HCT116 (cell line): ENCODE measurements around the gene REXO4. TPM values are rescaled to one million over a fixed set of nuclear protein-coding genes. Genes with fewer than 3 reads are reported as not detected.

ENCODE experiments used
- ATAC-seq: fragments of 200-7000 bp; cut with Tn5 transposase; 2 replicates; pipeline ENCODE4 v1.9.1; 2020; ENCODE audit warnings: mild to moderate bottlenecking, moderate library complexity
- BruUV-seq: library from RNA; stranded (reverse); fragments of 400-500 nt; replicated peaks from 2 replicates; lab custom pipeline; 2021; lab: Mats Ljungman, UMichigan
- CTCF ChIA-PET: fragments of 300-600 bp; sonication (Branson Sonifier 250); formaldehyde crosslinking; loops from one replicate; lab custom pipeline; 2021; ENCODE audit warnings: antibody characterized with exemption; lab: Charles Lee
- POLR2A ChIA-PET: fragments of 300-600, 350-600 bp; sonication (Branson Sonifier 250); formaldehyde crosslinking; loops from one replicate; lab custom pipeline; 2021; ENCODE audit warnings: antibody characterized with exemption; lab: Charles Lee
- RAD21 ChIA-PET, 2 experiments: fragments of 300-600 bp; sonication (Branson Sonifier 250); formaldehyde crosslinking; loops; one replicate each; lab custom pipeline; 2023; ENCODE audit warnings: low total read pairs in 2 of 2; ENCODE audit not compliant: uncharacterized antibody in 2 of 2, unreplicated experiment in 2 of 2, low non-redundant PET in 1 of 2; lab: Charles Lee
- DNase-seq: peaks from one replicate; pipeline ENCODE4 v3.0.0-alpha.2; 2010; ENCODE audit warnings: low read depth, low spot score
- H2AFZ ChIP-seq: fragments of 200-600 bp; shearing (Covaris generic), sonication (generic); 2 replicates; pipeline ENCODE4 v1.6.1; 2017; ENCODE audit warnings: low read depth, mixed run types, mixed read lengths, antibody characterized with exemption, low read length; ENCODE audit not compliant: poor library complexity, severe bottlenecking
- H3K27ac ChIP-seq: 2 replicates; pipeline ENCODE4 v1.5.1; 2012; ENCODE audit warnings: low read depth, low read length
- H3K27me3 ChIP-seq: fragments of 200-600 bp; sonication (generic); 2 replicates; pipeline ENCODE4 v1.6.1; 2016; ENCODE audit warnings: mixed run types, low read length, mixed read lengths; ENCODE audit not compliant: insufficient read depth
- H3K36me3 ChIP-seq, 2 experiments: fragments of 200-500 bp in 1 of 2; fragments of 200-600 bp in 1 of 2; sonication (Bioruptor generic) in 1 of 2; sonication (generic) in 1 of 2; 2 replicates each; pipeline versions ENCODE4 v1.5.1 to v1.6.1; 2014 to 2016; ENCODE audit warnings: low read length in 2 of 2, inconsistent platforms in 1 of 2, mixed read lengths in 1 of 2, mixed run types in 1 of 2; ENCODE audit not compliant: insufficient read depth in 2 of 2, control insufficient read depth in 1 of 2
- H3K4me1 ChIP-seq, 2 experiments: fragments of 200-600 bp in 1 of 2; sonication (generic) in 1 of 2; 2 replicates each; pipeline versions ENCODE4 v1.5.1 to v1.6.1; 2012 to 2017; ENCODE audit warnings: low read length in 2 of 2, inconsistent platforms in 1 of 2, mild to moderate bottlenecking in 1 of 2, mixed read lengths in 1 of 2, mixed run types in 1 of 2, moderate library complexity in 1 of 2; ENCODE audit not compliant: insufficient read depth in 2 of 2, control insufficient read depth in 1 of 2
- H3K4me2 ChIP-seq: fragments of 200-600 bp; sonication (generic); 2 replicates; pipeline ENCODE4 v1.6.1; 2017; ENCODE audit warnings: mixed run types, low read length, mixed read lengths
- H3K4me3 ChIP-seq, 2 experiments: fragments of 200-600 bp in 1 of 2; sonication (generic) in 1 of 2; replicated peaks in 1 of 2; 2 replicates each; pipeline ENCODE4 v1.5.1; 2011 to 2016; ENCODE audit warnings: low read length in 2 of 2, control low read depth in 1 of 2, low read depth in 1 of 2, mild to moderate bottlenecking in 1 of 2, mixed read lengths in 1 of 2, mixed run types in 1 of 2
- H3K79me2 ChIP-seq: fragments of 200-600 bp; sonication (generic); 2 replicates; pipeline ENCODE4 v1.6.1; 2017; ENCODE audit warnings: mild to moderate bottlenecking, mixed run types, low read length, moderate library complexity, mixed read lengths; ENCODE audit not compliant: insufficient read depth
- H3K9ac ChIP-seq: fragments of 200-600 bp; sonication (generic); 2 replicates; pipeline ENCODE4 v1.6.1; 2016; ENCODE audit warnings: low read length, mixed read lengths
- H3K9me2 ChIP-seq: fragments of 200-600 bp; sonication (generic), shearing (Covaris generic); 2 replicates; pipeline ENCODE4 v1.6.1; 2017; ENCODE audit warnings: mixed run types, mild to moderate bottlenecking, moderate library complexity; ENCODE audit not compliant: insufficient read depth
- H3K9me3 ChIP-seq, 2 experiments: fragments of 200-500 bp in 1 of 2; fragments of 200-600 bp in 1 of 2; sonication (Bioruptor generic) in 1 of 2; sonication (generic) in 1 of 2; 2 replicates each; pipeline ENCODE4 v1.6.1; 2014 to 2017; ENCODE audit warnings: low read length in 2 of 2, mixed read lengths in 2 of 2, inconsistent platforms in 1 of 2, low read depth in 1 of 2, mild to moderate bottlenecking in 1 of 2, mixed run types in 1 of 2, moderate library complexity in 1 of 2; ENCODE audit not compliant: control insufficient read depth in 1 of 2, insufficient read depth in 1 of 2
- H4K20me1 ChIP-seq: fragments of 200-600 bp; sonication (generic), shearing (Covaris generic); 2 replicates; pipeline ENCODE4 v1.6.1; 2017; ENCODE audit warnings: mixed run types, mild to moderate bottlenecking, moderate library complexity; ENCODE audit not compliant: insufficient read depth
- ATF3 ChIP-seq: IDR thresholded peaks from 2 replicates; pipeline ENCODE4 v1.6.1; 2012
- CBX3 ChIP-seq: IDR thresholded peaks from 2 replicates; pipeline ENCODE4 v1.6.1; 2012; ENCODE audit warnings: low read depth
- CEBPB ChIP-seq: IDR thresholded peaks from 2 replicates; pipeline ENCODE4 v1.6.1; 2012; ENCODE audit warnings: low read depth
- EGR1 ChIP-seq: IDR thresholded peaks from 2 replicates; pipeline ENCODE4 v1.6.1; 2012; ENCODE audit warnings: low read depth
- ELF1 ChIP-seq: IDR thresholded peaks from 2 replicates; pipeline ENCODE4 v1.6.1; 2012; ENCODE audit warnings: low read depth, borderline replicate concordance
- EZH2 ChIP-seq: fragments of 200-600 bp; sonication (generic); IDR thresholded peaks from 2 replicates; pipeline ENCODE4 v1.6.1; 2017; ENCODE audit warnings: antibody characterized with exemption, mixed run types
- EZH2phosphoT487 ChIP-seq: fragments of 200-600 bp; IDR thresholded peaks from 2 replicates; pipeline ENCODE4 v1.6.1; 2018; ENCODE audit warnings: antibody characterized with exemption, borderline replicate concordance
- FOSL1 ChIP-seq: IDR thresholded peaks from 2 replicates; pipeline ENCODE4 v1.6.1; 2012; ENCODE audit warnings: low read depth
- JUND ChIP-seq: IDR thresholded peaks from 2 replicates; pipeline ENCODE4 v1.6.1; 2012
- MAX ChIP-seq: IDR thresholded peaks from 2 replicates; pipeline ENCODE4 v1.6.1; 2012
- POLR2A ChIP-seq: IDR thresholded peaks from 2 replicates; pipeline ENCODE4 v1.7.0; 2011; ENCODE audit warnings: borderline replicate concordance; ENCODE audit not compliant: insufficient read depth, insufficient read length; ENCODE audit errors: extremely low read depth
- POLR2AphosphoS5 ChIP-seq: IDR thresholded peaks from 2 replicates; pipeline ENCODE4 v1.6.1; 2011; ENCODE audit warnings: mild to moderate bottlenecking, low read depth, low read length, moderate library complexity
- RAD21 ChIP-seq: IDR thresholded peaks from 2 replicates; pipeline ENCODE4 v1.6.1; 2012; ENCODE audit warnings: low read depth, mild to moderate bottlenecking
- SIN3A ChIP-seq: IDR thresholded peaks from 2 replicates; pipeline ENCODE4 v1.6.1; 2012; ENCODE audit warnings: low read depth
- SP1 ChIP-seq: IDR thresholded peaks from 2 replicates; pipeline ENCODE4 v1.6.1; 2012; ENCODE audit warnings: low read depth
- SRF ChIP-seq: IDR thresholded peaks from 2 replicates; pipeline ENCODE4 v1.6.1; 2012; ENCODE audit warnings: low read depth
- TCF7L2 ChIP-seq: IDR thresholded peaks from 2 replicates; pipeline ENCODE4 v1.7.0; 2011; ENCODE audit warnings: borderline replicate concordance, inconsistent platforms; ENCODE audit not compliant: insufficient read depth, insufficient read length; ENCODE audit errors: extremely low read depth
- ZBTB33 ChIP-seq: IDR thresholded peaks from 2 replicates; pipeline ENCODE4 v1.6.1; 2011; ENCODE audit warnings: mild to moderate bottlenecking, low read length, moderate library complexity; ENCODE audit not compliant: insufficient replicate concordance; ENCODE audit errors: extremely low read depth
- ZFX ChIP-seq: fragments of 450-650 bp; IDR thresholded peaks from 2 replicates; pipeline ENCODE4 v1.6.1; 2017
- ZNF274 ChIP-seq: fragments of 200-500 bp; sonication (Bioruptor generic); IDR thresholded peaks from 2 replicates; pipeline ENCODE4 v1.6.1; 2014; ENCODE audit warnings: mild to moderate bottlenecking, low read depth, low read length, inconsistent platforms
- intact Hi-C: fragments of 100-400 bp; cut with micrococcal nuclease; formaldehyde crosslinking; loops from 2 replicates; pipeline ENCODE4 v1.10.0; 2022
- total RNA-seq: library from RNA; stranded (reverse); gene quantifications from one replicate; pipeline ENCODE4 v1.2.1, GENCODE V29; 2021; ENCODE audit not compliant: unreplicated experiment

Gene REXO4
- total RNA-seq, 1 experiment from 2014 or later: 24.6 TPM

GRCh38 chr9:133408042-133408441, 9.8 kb downstream of the REXO4 start (continued):
- no peak for TF ChIP-seq ZBTB33
- TF ChIP-seq ZFX: no peak
- TF ChIP-seq SP1: no peak
- no peak for TF ChIP-seq ATF3
- no peak for TF ChIP-seq SIN3A
- no peak for TF ChIP-seq JUND
- no peak for TF ChIP-seq ELF1
- no peak for TF ChIP-seq SRF
- no peak for TF ChIP-seq RAD21
- no peak for TF ChIP-seq CBX3
- TF ChIP-seq ZNF274: no peak

GRCh38 chr9:133406480-133407307, 11.1 kb downstream of the REXO4 start:
- no peaks in the 10 kb centered on the region for H4K20me1 ChIP-seq
- no peaks in the 10 kb centered on the region for H3K27me3 ChIP-seq
- no TSS peak for BruUV-seq
- H3K36me3 ChIP-seq: peaks cover 28 to 39% of the 10 kb centered on the region in 2 experiments; a peak in 3 of 4 replicates
- no peak overlapping the region for H3K4me3 ChIP-seq
- H3K9me2 ChIP-seq: no peaks in the 10 kb centered on the region
- no peak overlapping the region for H2AFZ ChIP-seq
- H3K79me2 ChIP-seq: peaks cover 7% of the 10 kb centered on the region
- H3K9ac ChIP-seq: no peak overlapping the region
- H3K9me3 ChIP-seq: no peaks in the 10 kb centered on the region
- H3K27ac ChIP-seq: no peak overlapping the region
- ChIA-PET CTCF (no interaction called here), RAD21 (no interaction called here), POLR2A (no interaction called here)
- ATAC-seq (peak; percentile 85), DNase-seq (peak; percentile 47)
- intact Hi-C loops: loop anchor here (1.0 to 2.0 kb wide), 2 partner anchors 80 to 320 kb away; no protein-coding TSS in a partner anchor
- no peak overlapping the region for H3K4me2 ChIP-seq
- H3K4me1 ChIP-seq: peaks cover 0 to 5% of the 10 kb centered on the region in 2 experiments; a peak in 1 of 4 replicates
- TF ChIP-seq ELF1 (no peak), TCF7L2 (no peak), EZH2 (no peak), CEBPB (no peak), ATF3 (no peak), POLR2A (no peak), FOSL1 (no peak), JUND (no peak), ZFX (no peak), MAX (peak; percentile 28; the same call in 1 of the 2 replicates), SP1 (no peak), CBX3 (no peak), EGR1 (no peak), SRF (no peak), EZH2phosphoT487 (no peak), POLR2AphosphoS5 (no peak), ZBTB33 (no peak)
